Hypothalamus (tissue), 51 donors: ENCODE measurements around the gene TRDN.
A peak's percentile ranks its signal among the peaks of the same experiment; 100 is the strongest.

Experiments
- DNase-seq, 51 donors: peaks; one replicate each; lab custom pipeline; 2025; lab: John Stamatoyannopoulos, UW

The TRDN gene

DNA sequence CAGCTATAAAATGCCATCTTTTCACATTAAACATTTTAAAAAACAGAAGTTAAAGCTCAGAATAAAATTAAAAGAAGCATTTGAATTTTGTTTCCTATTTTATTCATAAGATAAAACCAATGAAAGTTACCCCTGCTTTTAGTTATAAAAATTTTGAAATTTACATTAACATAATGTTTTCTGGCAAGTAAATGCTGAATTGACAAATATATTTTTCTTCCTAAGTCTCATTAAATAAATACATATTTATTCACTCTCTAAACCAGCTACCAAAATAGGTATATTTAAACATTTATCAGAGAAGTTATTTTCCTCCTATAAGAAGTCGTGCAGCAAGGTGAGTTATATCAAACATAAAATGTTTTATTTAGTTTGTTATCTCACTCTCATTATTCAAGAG is 213.6 kb downstream of the TRDN start:
- no peak for DNase-seq

DNA sequence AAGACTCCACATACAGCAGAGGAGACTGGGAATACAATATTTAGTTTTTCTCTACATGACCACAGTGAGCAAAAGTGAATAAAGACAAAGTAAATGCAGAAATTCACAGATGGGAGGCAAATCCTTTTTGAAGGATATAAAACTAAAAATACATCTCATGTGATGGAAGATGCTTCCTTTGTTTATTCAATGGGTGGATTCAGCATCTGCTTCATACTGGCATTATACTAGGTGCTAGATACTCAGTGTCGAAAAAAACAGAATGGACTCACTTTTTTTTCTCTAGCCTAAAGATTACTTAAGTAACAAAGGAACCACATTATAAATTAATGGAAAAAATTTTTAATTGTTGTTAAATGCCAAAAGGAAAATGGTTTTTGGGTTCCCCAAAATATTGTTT is 216.2 kb downstream of the TRDN start:
- no peak for DNase-seq

DNA sequence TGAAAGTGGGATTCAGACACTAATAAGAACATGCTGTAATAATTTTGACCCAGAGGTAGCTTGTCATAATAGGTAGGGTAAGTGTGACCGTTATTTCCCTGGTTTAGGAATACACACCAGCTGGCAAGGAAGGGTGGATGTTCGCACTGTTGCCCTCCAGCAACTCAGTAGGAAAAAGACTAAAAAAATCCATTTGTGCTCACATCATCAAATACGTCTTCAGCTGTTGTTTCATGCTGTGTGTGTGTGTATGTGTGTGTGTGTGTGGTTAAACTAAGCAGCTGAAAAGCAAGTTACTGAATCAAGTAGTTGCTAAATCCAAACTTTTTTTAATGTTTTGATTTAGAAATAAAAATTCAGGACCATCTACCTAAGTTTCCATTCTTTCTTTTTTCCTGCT is 218.7 kb downstream of the TRDN start:
- no peak for DNase-seq

DNA sequence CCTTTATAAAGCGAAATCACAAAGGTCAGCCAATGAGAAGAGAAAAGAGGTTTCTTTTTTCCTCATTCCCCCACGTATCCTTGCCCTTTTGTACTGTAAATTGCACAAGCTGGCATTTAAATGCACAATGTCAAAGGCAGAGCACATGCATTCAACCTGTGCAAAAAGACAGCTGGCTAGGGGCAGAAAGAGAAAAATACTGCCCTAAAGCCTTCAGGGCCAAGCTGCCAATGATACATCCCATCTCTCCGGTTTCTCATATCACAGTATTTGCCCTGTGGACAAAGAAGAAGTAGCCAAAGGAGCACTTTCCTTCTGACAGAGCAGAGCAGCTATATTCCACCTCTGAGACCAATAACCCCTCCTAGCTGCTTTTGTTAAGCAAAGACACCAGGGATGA is 219.2 kb downstream of the TRDN start:
- DNase-seq: no peak

DNA sequence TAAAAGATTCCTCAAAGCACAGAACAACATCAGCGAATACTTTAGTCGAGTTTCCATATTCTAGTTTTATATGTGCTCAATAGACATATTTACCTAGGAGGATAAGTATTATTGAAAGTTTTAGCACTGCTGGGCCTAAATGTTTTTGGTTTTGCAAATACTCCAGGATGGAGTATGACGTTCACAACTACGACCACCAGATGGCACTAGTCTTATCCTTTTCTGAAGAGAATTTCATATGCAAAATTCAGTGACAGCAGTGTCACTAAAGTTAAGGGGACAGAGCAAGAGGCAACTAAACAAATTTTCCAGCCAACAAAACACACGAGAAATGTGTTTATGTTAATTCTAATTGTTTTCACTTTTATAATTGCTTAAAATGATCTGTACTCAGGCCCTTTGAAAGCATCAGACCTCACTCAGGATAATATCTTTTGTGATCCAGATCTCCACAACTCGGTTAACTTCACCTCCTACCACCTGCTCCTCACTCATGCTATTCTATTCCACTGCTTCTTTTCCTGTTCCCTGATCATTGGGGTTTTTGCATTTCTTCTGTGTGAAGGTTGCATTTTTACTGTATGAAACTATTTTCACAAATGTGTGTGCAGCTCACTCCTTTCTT is 220.8 kb downstream of the TRDN start:
- DNase-seq: peak in 31 of 51 donors; percentile 0 to 70 (median 27)

DNA sequence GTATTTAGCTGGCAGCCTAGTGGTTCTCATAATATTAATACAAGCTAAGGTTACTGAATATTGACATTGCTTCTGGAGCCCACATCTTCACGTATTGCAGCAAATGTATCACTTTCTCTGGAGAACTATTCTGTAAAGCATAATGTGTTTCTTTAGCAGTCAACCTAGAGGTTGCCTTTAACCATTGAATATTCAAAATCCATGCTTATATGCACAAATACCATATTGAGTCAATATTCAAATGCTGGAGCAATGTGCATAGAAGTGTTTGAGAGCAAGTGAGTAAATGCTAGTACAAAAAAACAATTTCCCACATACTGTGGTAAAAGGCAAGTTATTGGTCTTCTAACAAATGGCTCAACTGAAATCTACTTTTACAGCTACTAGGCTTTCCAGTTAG is 231.8 kb downstream of the TRDN start:
- DNase-seq: no peak

DNA sequence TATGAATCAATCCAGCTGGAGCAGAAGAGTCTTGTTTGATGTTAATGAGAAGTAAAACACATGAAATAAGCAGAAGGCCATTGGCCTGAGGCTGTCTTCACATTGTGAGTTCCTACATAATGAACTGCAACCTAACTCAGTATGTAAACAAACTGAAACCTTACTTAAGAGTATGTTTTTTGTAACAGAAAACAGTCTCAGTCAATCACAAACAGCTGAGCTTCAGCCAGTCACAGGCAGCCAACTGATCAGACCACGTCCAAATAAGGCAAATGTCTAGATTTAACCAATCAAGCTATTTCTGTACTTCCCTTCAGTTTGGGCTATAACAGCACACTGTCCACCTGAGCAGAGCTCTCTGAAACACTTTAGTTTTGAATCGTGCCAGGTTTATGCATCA is 234.7 kb downstream of the TRDN start:
- DNase-seq: no peak

DNA sequence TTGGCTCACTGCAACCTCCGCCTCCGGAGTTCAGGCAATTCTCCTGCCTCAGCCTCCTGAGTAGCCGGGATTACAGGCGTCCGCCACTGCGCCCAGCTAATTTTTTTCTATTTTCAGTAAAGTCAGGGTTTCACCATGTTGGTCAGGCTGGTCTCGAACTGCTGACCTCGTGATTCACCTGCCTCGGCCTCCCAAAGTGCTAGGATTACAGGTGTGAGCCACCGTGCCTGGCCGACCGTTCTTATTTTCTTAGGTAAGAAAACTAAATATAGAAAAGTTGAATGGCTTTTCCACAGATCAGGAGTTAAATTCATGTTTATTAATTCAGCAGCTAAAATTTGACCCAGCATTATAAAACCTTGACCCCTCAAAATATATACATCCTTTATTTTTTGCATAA is 238.7 kb downstream of the TRDN start:
- DNase-seq: no peak

DNA sequence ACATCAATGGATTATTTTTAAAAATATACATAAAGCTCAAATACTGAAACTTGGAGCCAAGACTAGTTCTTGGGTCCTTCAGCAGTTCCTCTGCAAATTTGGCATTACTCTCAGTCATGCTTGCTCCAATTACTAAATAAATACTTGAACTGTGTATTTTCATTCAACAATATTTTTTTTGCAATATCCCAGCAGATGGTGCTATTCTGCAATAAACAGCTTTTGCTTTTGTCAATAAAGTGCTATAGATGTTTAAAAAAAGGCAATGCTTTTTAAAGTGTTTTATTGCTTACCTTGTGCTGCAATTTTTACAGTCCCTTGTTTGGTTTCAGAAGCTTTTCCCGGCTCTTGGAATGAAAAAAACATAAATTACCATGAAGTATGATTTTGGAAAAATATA is 243.4 kb downstream of the TRDN start:
- DNase-seq: no peak

DNA sequence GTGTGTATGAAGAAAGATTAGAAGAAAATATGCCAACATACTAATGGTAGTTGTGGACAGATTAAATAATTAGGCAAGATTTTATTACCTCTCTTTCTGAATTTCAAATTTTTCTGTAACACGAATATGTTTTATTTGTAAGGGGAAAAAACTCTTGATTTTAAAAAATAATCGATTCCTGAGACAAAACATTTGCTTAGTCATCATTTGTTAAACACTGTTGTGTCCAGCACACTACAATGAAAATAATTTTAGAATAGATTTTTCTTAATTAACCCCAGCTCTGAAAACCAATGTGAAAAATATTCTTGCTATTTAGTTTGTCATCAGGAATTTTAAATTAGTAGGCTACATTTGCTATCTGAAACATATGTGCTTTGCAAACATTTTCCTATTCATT is 253.0 kb downstream of the TRDN start:
- DNase-seq: no peak

DNA sequence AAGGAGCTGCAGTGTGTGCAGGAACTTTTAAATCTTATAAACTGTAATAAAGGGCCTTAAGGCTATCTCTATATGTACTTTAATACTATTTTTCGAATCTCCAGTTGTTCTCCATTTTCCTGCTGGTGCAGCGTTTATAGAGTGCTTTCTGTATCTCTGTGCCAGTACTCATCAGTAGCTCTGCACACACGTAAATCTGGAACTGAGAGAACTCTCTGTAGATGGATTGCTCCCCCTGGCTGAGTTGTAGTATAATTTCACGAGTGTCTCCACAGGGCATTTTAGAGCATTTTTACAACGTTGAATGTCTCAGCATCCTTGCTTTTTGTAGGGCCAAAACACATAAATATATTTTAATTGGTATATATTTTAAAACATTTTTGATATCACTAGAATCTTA is 256.5 kb downstream of the TRDN start:
- DNase-seq: peak in 12 of 51 donors; percentile 1 to 45 (median 3)

DNA sequence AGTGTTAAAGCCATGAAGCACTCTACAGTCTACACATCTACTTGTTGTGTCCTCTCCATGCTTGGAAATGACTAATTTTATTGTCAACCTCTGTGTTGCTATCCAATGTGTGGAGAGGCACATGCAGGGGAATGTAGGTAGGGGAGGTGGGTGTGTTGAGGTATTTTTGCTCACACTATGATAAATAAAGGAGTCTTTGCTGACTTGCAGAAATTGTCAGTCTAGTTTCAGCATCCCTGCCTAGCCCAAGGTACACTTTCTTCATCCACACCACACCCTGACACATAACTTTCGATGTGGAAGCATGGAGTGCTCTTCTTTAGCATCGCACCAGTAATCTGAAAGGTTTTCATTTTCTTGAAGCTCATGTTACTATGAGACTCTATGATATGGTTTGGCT is 264.0 kb downstream of the TRDN start:
- DNase-seq: no peak

DNA sequence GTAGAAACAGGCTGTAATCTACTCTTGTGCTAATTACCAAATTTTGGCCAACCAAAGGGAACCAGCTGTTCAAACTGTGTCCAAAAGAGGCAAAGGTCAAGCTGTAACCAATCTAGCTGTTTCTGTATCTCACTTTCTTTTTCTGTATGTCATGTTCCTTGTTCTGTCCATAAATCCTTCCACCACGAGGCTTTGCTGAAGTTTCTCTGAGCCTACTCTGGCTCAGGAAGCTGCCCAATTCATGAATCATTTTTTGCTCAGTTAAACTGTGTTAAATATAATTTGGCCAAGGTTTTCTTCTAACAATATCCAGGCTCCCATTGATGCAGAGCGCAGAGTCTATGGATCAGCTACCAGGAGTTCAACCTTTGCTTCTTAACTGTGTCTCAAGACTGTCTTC is 272.8 kb downstream of the TRDN start:
- DNase-seq: no peak

DNA sequence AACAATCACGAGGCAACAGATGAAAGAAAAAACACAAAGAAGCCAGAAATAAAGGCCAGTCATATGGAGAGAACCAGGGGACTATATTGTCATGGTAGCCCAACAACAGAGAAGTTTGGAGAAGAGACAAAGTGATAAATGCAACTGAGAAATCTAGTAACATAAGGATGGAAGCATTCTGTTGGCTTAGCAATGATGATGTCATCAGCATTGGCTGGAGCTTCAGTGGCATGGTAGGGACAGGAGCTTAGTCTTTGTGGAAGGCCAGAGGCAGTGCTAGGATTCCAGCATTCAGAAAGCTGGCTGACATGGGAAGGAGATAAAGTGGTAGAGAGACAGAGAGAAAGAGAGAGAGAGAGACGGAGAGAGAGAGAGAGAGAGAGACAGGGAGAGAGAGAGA is 276.4 kb downstream of the TRDN start:
- DNase-seq: no peak

DNA sequence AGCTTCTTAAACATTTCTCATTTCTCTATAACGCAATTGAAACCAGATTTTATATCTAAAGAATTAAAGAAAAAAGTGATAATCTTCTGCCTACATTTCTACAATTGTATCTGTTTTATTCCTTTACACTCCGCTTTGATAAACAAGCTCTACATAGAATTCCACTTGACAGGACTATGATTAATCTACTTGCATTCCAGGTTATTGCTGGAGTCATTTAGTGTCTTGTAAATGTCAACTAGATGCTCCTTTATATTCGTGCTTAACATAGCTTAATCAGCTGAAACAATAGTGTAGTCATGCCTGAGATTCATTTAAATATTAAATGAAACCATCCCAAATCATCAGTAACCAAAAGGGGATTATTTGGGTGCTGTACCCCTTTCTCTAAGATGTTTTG is 284.0 kb downstream of the TRDN start:
- no peak for DNase-seq

DNA sequence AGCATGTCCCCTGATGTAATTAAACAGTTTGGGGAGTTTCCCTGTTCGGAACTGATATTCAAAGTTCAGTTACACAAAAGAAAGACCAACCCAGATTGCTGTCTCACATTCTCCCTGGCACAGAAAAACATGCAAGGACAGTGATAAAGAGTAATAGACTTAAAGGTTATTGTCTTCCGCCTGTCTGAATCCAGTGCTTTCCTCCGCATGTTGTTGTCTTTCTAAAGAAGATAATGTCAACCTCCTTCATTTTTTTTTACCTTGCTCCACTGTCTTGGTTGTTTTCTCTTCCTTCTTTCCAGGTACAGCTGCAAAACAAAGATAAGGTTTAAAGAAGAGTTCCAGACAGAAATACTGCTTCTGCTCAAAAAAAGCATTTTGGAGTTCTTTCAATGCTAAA is 284.5 kb downstream of the TRDN start:
- DNase-seq: no peak

DNA sequence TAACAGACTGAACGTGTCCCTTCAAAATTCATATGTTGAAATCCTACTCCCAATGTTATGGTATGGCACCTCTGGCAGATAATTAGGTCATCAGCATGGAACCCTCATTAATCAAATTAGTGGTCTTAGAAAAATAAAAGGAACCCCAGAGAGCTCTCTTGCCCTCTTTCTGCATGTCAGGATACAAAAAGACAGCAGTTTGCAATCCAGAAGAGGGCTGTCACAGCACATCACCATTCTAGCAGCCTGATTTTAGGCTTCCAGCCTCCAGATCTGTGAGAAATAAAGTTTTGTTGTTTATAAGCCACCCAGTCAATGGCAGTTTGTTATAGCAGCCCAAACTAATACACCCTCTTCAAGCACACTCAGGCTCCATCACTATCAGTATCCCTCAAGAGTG is 292.9 kb downstream of the TRDN start:
- no peak for DNase-seq

DNA sequence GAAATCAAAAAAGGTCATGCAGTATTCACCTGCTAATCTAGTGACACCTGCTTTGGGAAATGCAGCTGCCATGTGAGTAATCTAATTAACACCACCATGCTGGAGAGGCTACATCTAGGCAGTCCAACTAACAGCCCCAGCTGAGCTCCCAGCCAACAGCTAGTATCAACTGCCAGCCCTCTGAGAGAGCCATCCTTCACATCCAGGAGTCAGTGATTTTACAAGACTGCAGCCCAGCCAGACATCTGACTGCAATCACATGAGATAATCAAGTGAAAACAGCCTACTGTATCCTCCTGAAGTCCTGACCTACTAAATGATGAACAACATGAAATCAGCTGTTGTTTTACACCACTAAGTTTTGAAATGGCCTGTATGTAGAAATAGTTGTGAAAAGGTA is 298.4 kb downstream of the TRDN start:
- no peak for DNase-seq

DNA sequence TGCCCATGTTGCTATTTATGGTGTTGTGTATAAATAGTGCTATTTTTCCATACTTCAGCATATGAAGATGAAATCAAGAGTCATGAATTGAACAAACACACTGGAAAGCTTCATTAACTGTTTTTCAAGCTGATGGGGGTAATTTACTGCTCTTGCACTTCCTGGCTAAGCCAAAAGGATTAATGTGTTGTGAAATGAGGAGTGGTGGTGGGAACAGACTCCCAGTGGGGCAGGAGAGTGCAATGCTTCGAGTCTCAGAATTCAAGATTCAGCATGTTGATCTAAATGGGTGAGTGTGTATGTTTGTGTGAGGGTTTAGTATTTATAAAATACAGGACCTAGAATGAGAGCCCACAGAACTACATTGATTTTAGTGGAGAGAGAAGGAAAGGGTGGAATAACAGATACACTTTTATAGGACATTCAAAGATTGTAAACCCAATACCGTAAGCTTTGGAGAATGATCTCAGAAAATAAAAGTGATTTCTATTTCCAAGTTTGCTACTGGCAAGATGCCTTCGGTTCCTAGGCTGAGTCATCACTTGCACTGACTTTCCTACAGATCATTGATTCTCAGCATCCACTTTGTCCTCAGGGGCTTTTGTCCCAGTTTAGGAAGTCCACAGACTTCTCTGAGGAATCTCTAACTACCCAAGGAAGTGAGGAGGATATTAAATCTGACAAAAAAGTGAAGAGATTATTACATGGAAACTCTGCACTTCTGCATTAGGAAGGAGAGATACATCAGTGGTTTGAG is 303.6 kb downstream of the TRDN start:
- DNase-seq: no peak

DNA sequence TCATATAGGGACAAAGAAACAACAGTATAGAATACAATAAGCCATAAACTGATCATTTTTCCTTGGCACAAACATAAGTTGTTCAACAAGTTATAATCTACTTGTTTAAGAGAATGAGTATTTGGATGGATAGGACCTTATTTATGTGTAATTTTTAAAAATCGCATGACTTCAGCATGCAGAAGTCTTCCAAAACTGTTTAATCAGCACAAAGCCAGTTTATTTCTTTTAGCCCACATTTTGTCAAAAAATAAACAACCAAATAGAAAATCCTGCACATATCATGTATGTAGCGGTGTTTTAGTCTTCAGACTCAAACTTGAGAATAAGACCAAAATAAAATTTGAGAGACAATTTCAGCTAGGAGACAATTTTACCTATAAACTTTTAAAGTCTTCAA is 304.7 kb downstream of the TRDN start:
- no peak for DNase-seq

DNA sequence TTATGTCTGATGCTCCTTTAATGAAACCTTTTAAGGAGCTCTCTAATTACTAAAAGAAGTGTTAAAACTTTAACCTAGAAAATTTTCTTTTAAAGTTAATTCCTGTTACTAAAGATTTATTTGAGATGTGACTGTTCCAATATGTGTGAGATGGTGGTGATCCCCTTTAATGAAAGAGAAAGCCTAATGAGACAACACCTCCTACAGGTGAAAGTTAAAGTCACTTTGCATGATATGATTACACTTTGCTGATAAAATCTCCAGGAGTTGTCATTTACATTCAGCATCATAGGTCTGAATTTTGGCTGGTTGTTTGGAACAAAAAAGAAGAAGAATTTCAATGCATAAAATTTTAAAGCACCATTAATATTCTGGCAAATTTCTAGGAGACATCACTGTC is 307.4 kb downstream of the TRDN start:
- no peak for DNase-seq

DNA sequence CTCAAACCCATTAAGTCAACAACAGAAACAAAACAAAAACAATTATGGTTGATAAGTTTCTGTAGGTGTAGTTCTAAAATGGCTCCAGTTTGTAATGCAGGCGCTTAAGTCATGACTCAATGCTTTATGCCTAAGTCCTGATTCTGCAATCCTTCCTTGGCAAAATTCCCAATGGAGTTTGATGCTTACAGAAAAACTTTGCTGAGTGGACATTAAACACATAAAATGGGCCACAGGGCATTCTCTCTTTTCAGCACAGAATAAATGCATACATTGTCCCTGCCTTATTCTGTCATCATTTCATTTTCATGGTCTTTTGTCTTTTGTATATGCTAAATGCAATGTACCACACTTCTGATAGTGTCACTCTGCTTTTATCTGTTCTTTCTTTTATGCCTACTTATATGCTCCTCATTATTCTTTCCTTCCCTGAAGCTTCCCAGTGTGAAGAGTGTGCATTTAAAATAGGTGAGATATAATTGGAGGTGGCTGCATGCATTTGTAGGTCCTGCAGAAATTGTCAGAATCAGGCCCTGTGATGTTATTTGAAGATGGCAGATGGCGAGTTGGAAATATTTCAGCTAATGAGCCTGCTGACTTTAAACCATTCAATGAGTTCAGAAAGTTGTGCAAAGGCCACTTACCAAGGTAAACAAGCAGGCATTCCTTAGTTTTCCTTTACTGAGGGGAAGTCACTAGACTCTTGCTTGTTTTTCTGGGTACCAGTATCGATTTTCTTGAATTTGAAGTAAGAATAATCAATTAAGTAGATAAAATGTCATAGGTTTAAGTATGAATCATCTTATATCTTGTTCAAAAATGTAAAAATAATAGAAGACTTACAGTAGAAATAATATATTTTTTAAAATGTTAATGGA is 313.1 kb downstream of the TRDN start:
- DNase-seq: no peak
